ENCODE measurements around the gene WWTR1. TPM values are rescaled to one million over a fixed set of nuclear protein-coding genes. Genes with fewer than 3 reads are reported as not detected.
A peak's percentile ranks its signal among the peaks of the same experiment; 100 is the strongest.

WWTR1 gene
- total and polyA plus RNA-seq, 4 donors, result 4.5 to 11.8 (median 9.0) TPM

GRCh38 chr3:149610351-149611105 lies 47.3 kb downstream of the WWTR1 start:
- no peak for DNase-seq (ENCODE audit: low spot score)
- TF ChIP-seq RXRA (IDR thresholded peaks at IDR 0.05), result no peak
- no peak for TF ChIP-seq JUND (IDR thresholded peaks at IDR 0.05)
- TF ChIP-seq, protein P1, sequence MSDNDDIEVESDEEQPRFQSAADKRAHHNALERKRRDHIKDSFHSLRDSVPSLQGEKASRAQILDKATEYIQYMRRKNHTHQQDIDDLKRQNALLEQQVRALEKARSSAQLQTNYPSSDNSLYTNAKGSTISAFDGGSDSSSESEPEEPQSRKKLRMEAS (IDR thresholded peaks at IDR 0.05), result no peak
- TF ChIP-seq FOXA1 (IDR thresholded peaks at IDR 0.05), result no peak
- no peak for TF ChIP-seq SP1 (IDR thresholded peaks at IDR 0.05)
- TF ChIP-seq TAF1 (conservative IDR thresholded peaks at IDR 0.05), result no peak
- no peak for TF ChIP-seq FOXA2 (IDR thresholded peaks at IDR 0.05)
- TF ChIP-seq, protein P2, sequence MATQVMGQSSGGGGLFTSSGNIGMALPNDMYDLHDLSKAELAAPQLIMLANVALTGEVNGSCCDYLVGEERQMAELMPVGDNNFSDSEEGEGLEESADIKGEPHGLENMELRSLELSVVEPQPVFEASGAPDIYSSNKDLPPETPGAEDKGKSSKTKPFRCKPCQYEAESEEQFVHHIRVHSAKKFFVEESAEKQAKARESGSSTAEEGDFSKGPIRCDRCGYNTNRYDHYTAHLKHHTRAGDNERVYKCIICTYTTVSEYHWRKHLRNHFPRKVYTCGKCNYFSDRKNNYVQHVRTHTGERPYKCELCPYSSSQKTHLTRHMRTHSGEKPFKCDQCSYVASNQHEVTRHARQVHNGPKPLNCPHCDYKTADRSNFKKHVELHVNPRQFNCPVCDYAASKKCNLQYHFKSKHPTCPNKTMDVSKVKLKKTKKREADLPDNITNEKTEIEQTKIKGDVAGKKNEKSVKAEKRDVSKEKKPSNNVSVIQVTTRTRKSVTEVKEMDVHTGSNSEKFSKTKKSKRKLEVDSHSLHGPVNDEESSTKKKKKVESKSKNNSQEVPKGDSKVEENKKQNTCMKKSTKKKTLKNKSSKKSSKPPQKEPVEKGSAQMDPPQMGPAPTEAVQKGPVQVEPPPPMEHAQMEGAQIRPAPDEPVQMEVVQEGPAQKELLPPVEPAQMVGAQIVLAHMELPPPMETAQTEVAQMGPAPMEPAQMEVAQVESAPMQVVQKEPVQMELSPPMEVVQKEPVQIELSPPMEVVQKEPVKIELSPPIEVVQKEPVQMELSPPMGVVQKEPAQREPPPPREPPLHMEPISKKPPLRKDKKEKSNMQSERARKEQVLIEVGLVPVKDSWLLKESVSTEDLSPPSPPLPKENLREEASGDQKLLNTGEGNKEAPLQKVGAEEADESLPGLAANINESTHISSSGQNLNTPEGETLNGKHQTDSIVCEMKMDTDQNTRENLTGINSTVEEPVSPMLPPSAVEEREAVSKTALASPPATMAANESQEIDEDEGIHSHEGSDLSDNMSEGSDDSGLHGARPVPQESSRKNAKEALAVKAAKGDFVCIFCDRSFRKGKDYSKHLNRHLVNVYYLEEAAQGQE (IDR thresholded peaks at IDR 0.05), result no peak
- TF ChIP-seq YY1 (IDR thresholded peaks at IDR 0.05), result no peak
- TF ChIP-seq HNF4A (conservative IDR thresholded peaks at IDR 0.05), result no peak
- TF ChIP-seq, protein P3, sequence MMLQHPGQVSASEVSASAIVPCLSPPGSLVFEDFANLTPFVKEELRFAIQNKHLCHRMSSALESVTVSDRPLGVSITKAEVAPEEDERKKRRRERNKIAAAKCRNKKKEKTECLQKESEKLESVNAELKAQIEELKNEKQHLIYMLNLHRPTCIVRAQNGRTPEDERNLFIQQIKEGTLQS (IDR thresholded peaks at IDR 0.05), result no peak
- Histone ChIP-seq H3K9ac (ENCODE audit: low read depth in 1 of 2, low read length in 2 of 2) (no peak overlapping the region), H3K9me3 (ENCODE audit: control insufficient read depth in 4 of 4, low read length in 3 of 4) (no peaks in the 10 kb centered on the region), H3K36me3 (ENCODE audit: control insufficient read depth in 4 of 4, insufficient read depth in 3 of 4, low read depth in 1 of 4, low read length in 3 of 4) (no peaks in the 10 kb centered on the region), H3K4me3 (ENCODE audit: low read depth in 1 of 3, low read length in 3 of 3) (no peak overlapping the region), H3K27ac (ENCODE audit: low read depth in 1 of 2, low read length in 2 of 2) (peak overlapping the region; percentile 33 to 50), H3K4me1 (ENCODE audit: control insufficient read depth in 4 of 4, insufficient read depth in 4 of 4, low read length in 3 of 4) (peaks cover 6 to 18% (median 10%) of the 10 kb centered on the region in 4 donors), H3K27me3 (ENCODE audit: control insufficient read depth in 4 of 4, insufficient read depth in 4 of 4, low read length in 3 of 4) (no peaks in the 10 kb centered on the region)
- WGBS, result 61% methylated on average over 6 of the region's 6 CpGs

GRCh38 chr3:149609595-149609994 lies 48.2 kb downstream of the WWTR1 start:
- no peaks in the 10 kb centered on the region for H3K36me3 ChIP-seq (ENCODE audit: control insufficient read depth in 4 of 4, insufficient read depth in 3 of 4, low read depth in 1 of 4, low read length in 3 of 4)
- H3K9ac ChIP-seq (ENCODE audit: low read depth in 1 of 2, low read length in 2 of 2), result no peak overlapping the region
- peaks cover 6 to 19% (median 12%) of the 10 kb centered on the region in 4 donors for H3K4me1 ChIP-seq (ENCODE audit: control insufficient read depth in 4 of 4, insufficient read depth in 4 of 4, low read length in 3 of 4)
- WGBS, result 39% methylated on average over 4 of the region's 4 CpGs
- H3K27ac ChIP-seq (ENCODE audit: low read depth in 1 of 2, low read length in 2 of 2), result peak overlapping the region; percentile 38 to 50
- H3K4me3 ChIP-seq (ENCODE audit: low read depth in 1 of 3, low read length in 3 of 3), result no peak overlapping the region
- no peaks in the 10 kb centered on the region for H3K9me3 ChIP-seq (ENCODE audit: control insufficient read depth in 4 of 4, low read length in 3 of 4)
- TF ChIP-seq GABPA (IDR thresholded peaks at IDR 0.05 in 1 of 2, conservative IDR thresholded peaks at IDR 0.05 in 1 of 2) (no peak), RXRA (IDR thresholded peaks at IDR 0.05) (peak in 1 of 2 donors; percentile 39), SP1 (IDR thresholded peaks at IDR 0.05) (peak; percentile 38), YY1 (IDR thresholded peaks at IDR 0.05) (peak; percentile 41), CTCF (IDR thresholded peaks at IDR 0.05; ENCODE audit: low read depth, low read length, missing input control) (no peak), HNF4A (conservative IDR thresholded peaks at IDR 0.05) (peak; percentile 40 to 46), FOXA2 (IDR thresholded peaks at IDR 0.05) (no peak), NR2F2 (IDR thresholded peaks at IDR 0.05) (no peak)
- TF ChIP-seq, protein P1 (IDR thresholded peaks at IDR 0.05), result peak; percentile 9
- no peaks in the 10 kb centered on the region for H3K27me3 ChIP-seq (ENCODE audit: control insufficient read depth in 4 of 4, insufficient read depth in 4 of 4, low read length in 3 of 4)
- DNase-seq (ENCODE audit: low spot score), result no peak

Measured in liver (tissue), 9 donors.